GM12878 (cell line): ENCODE data around the gene GOLGA6L10.

Experiments used
- BACH1 ChIP-seq: fragments of 450-650 bp; IDR thresholded peaks from 2 replicates; pipeline ENCODE4 v1.6.1; 2017; ENCODE audit warnings: mild to moderate bottlenecking, borderline replicate concordance
- CBFB ChIP-seq: IDR thresholded peaks from 2 replicates; pipeline ENCODE4 v1.6.1; 2016; ENCODE audit warnings: antibody characterized with exemption, low read depth
- CTCF ChIP-seq, 3 experiments: IDR thresholded peaks in 2 of 3; conservative IDR thresholded peaks in 1 of 3; 2 replicates each; pipeline ENCODE4 v1.5.1; 2011; ENCODE audit warnings: low read depth in 3 of 3, low read length in 3 of 3, mild to moderate bottlenecking in 3 of 3, control low read depth in 2 of 3, moderate library complexity in 2 of 3, inconsistent platforms in 1 of 3, mixed read lengths in 1 of 3; ENCODE audit not compliant: control insufficient read depth in 2 of 3, insufficient read depth in 1 of 3; ENCODE audit errors: extremely low read depth in 1 of 3
- HDAC6 ChIP-seq: fragments of 200-600 bp; sonication (generic); IDR thresholded peaks from one replicate; pipeline ENCODE4 v1.8.0; 2017; ENCODE audit warnings: antibody characterized with exemption; ENCODE audit not compliant: unreplicated experiment
- NFYB ChIP-seq: IDR thresholded peaks from 2 replicates; pipeline ENCODE4 v1.6.1; 2011; ENCODE audit warnings: low read depth, mild to moderate bottlenecking, low read length, improper control_type of control experiment, moderate library complexity; ENCODE audit not compliant: insufficient read depth
- SIN3A ChIP-seq: IDR thresholded peaks from 2 replicates; pipeline ENCODE4 v1.6.1; 2012; ENCODE audit warnings: low read depth, low read length, improper control_type of control experiment
- YY1 ChIP-seq: IDR thresholded peaks from 2 replicates; pipeline ENCODE4 v1.6.1; 2011; ENCODE audit warnings: low read depth, mild to moderate bottlenecking, low read length
- ZBTB4 ChIP-seq: fragments of 450-650 bp; formaldehyde crosslinking; IDR thresholded peaks from 2 replicates; pipeline ENCODE4 v1.4.0; 2022; ENCODE audit warnings: mild to moderate bottlenecking, moderate library complexity
- ZNF207 ChIP-seq: fragments of 450-650 bp; IDR thresholded peaks from 2 replicates; pipeline ENCODE4 v1.6.1; 2014; ENCODE audit warnings: antibody characterized with exemption, mild to moderate bottlenecking, borderline replicate concordance
- ZSCAN29 ChIP-seq: fragments of 450-650 bp; IDR thresholded peaks from 2 replicates; pipeline ENCODE4 v1.6.1; 2017; ENCODE audit warnings: mild to moderate bottlenecking, moderate library complexity
- TF ChIP-seq, protein P1 (sequence below): fragments of 450-650 bp; IDR thresholded peaks from 2 replicates; pipeline ENCODE4 v1.6.1; 2014; ENCODE audit warnings: mild to moderate bottlenecking
- TF ChIP-seq, protein P2 (sequence below): IDR thresholded peaks from 2 replicates; pipeline ENCODE4 v1.6.1; 2011; ENCODE audit warnings: mild to moderate bottlenecking, low read depth, low read length, moderate library complexity; ENCODE audit not compliant: insufficient replicate concordance
- TF ChIP-seq, protein P3 (sequence below): fragments of 450-650 bp; IDR thresholded peaks from 2 replicates; pipeline ENCODE4 v1.6.1; 2018; ENCODE audit warnings: borderline replicate concordance, mild to moderate bottlenecking; ENCODE audit not compliant: partially characterized antibody
- TF ChIP-seq, protein P4 (sequence below): fragments of 450-650 bp; IDR thresholded peaks from 2 replicates; pipeline ENCODE4 v1.6.1; 2017; ENCODE audit warnings: mild to moderate bottlenecking

DNA sequence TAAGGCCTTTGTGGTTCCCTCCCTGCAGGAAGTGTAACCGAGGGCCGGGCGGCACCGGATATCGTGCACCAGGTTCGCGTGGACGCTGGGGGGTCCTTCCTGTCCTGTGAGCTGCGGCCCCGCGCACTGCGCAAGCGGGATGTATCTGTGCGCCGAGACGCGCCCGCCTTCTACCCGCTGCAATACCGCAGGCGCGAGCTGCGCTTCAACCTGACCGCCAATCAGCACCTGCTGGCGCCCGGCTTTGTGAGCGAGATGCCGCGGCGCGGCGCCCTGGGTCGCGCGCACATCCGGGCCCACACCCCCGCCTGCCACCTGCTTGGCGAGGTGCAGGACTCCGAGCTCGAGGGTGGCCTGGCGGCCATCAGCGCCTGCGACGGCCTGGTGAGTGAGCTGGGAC is 50.8 kb downstream of the GOLGA6L10 start:
- TF ChIP-seq CTCF (IDR thresholded peaks at IDR 0.05 in 2 of 3, conservative IDR thresholded peaks at IDR 0.05 in 1 of 3; ENCODE audit: control insufficient read depth in 2 of 3, extremely low read depth in 1 of 3, insufficient read depth in 1 of 3, low read depth in 3 of 3, low read length in 3 of 3) = no peak
- TF ChIP-seq SIN3A = no peak
- TF ChIP-seq, protein P1, sequence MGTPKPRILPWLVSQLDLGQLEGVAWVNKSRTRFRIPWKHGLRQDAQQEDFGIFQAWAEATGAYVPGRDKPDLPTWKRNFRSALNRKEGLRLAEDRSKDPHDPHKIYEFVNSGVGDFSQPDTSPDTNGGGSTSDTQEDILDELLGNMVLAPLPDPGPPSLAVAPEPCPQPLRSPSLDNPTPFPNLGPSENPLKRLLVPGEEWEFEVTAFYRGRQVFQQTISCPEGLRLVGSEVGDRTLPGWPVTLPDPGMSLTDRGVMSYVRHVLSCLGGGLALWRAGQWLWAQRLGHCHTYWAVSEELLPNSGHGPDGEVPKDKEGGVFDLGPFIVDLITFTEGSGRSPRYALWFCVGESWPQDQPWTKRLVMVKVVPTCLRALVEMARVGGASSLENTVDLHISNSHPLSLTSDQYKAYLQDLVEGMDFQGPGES = no peak
- TF ChIP-seq ZNF207 = no peak
- TF ChIP-seq NFYB = no peak
- TF ChIP-seq ZSCAN29 = no peak
- no peak for TF ChIP-seq CBFB
- TF ChIP-seq ZBTB4 = no peak
- TF ChIP-seq, protein P2, sequence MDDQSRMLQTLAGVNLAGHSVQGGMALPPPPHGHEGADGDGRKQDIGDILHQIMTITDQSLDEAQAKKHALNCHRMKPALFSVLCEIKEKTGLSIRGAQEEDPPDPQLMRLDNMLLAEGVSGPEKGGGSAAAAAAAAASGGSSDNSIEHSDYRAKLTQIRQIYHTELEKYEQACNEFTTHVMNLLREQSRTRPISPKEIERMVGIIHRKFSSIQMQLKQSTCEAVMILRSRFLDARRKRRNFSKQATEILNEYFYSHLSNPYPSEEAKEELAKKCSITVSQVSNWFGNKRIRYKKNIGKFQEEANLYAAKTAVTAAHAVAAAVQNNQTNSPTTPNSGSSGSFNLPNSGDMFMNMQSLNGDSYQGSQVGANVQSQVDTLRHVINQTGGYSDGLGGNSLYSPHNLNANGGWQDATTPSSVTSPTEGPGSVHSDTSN = no peak
- TF ChIP-seq HDAC6 = no peak
- no peak for TF ChIP-seq YY1
- TF ChIP-seq BACH1 = no peak
- TF ChIP-seq, protein P3, sequence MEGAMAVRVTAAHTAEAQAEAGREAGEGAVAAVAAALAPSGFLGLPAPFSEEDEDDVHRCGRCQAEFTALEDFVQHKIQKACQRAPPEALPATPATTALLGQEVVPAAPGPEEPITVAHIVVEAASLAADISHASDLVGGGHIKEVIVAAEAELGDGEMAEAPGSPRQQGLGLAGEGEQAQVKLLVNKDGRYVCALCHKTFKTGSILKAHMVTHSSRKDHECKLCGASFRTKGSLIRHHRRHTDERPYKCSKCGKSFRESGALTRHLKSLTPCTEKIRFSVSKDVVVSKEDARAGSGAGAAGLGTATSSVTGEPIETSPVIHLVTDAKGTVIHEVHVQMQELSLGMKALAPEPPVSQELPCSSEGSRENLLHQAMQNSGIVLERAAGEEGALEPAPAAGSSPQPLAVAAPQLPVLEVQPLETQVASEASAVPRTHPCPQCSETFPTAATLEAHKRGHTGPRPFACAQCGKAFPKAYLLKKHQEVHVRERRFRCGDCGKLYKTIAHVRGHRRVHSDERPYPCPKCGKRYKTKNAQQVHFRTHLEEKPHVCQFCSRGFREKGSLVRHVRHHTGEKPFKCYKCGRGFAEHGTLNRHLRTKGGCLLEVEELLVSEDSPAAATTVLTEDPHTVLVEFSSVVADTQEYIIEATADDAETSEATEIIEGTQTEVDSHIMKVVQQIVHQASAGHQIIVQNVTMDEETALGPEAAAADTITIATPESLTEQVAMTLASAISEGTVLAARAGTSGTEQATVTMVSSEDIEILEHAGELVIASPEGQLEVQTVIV = no peak
- TF ChIP-seq, protein P4, sequence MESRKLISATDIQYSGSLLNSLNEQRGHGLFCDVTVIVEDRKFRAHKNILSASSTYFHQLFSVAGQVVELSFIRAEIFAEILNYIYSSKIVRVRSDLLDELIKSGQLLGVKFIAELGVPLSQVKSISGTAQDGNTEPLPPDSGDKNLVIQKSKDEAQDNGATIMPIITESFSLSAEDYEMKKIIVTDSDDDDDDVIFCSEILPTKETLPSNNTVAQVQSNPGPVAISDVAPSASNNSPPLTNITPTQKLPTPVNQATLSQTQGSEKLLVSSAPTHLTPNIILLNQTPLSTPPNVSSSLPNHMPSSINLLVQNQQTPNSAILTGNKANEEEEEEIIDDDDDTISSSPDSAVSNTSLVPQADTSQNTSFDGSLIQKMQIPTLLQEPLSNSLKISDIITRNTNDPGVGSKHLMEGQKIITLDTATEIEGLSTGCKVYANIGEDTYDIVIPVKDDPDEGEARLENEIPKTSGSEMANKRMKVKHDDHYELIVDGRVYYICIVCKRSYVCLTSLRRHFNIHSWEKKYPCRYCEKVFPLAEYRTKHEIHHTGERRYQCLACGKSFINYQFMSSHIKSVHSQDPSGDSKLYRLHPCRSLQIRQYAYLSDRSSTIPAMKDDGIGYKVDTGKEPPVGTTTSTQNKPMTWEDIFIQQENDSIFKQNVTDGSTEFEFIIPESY = no peak
